PFSK-1 (cell line): ENCODE measurements around the gene LCN15.

Experiments
- POLR2AphosphoS5 ChIP-seq: IDR thresholded peaks from 2 replicates; pipeline ENCODE4 v1.6.1; 2012; ENCODE audit warnings: low read depth, mild to moderate bottlenecking, control low read depth, low read length, moderate library complexity
- SIN3A ChIP-seq: IDR thresholded peaks from 2 replicates; pipeline ENCODE4 v1.6.1; 2012; ENCODE audit warnings: mild to moderate bottlenecking, low read length, moderate library complexity, borderline replicate concordance; ENCODE audit not compliant: insufficient read depth
- TAF1 ChIP-seq: IDR thresholded peaks from 2 replicates; pipeline ENCODE4 v1.6.1; 2012; ENCODE audit warnings: low read length, control low read depth, borderline replicate concordance; ENCODE audit not compliant: insufficient read depth
- TF ChIP-seq, protein P1 (sequence below), 2 experiments: IDR thresholded peaks; 2 replicates each; pipeline versions ENCODE4 v1.6.1 to v1.8.0; 2011 to 2012; ENCODE audit warnings: low read depth in 2 of 2, low read length in 2 of 2, control low read depth in 1 of 2, inconsistent platforms in 1 of 2, mild to moderate bottlenecking in 1 of 2, moderate library complexity in 1 of 2; ENCODE audit not compliant: insufficient read depth in 1 of 2

DNA sequence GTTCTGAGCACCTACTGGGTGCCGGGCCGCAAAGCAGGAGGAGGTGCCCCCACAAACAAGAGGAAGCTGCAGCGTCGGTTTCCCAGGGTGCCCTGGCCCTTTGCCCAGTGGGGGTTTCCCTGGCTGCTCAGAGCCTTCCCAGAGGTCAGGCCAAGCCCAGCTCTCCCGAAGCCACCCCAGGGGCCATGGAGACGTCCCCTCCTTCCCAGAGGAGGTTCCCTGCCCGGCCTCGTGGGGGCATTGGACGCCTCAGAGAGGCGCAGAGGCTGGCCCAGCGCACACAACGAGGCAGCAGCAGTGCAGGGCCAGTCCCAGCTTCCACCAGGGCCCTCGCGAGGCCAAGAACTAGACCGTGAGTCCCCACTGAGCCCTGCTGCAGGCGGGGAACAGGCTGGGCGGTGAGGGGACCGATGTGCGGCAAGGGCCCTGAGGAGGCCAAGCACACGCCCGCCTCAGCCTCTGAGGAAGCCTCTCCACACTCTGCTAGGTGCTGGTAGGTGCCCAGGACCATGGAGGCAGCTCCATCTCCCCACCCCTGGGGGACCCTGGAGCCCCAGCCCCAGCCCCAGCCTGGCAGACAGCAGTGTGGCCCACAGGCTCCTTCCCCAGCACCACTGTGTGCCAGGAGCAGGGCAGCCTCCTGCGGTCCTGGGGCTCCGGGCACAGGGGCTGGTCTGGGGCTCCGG lies 45.0 kb downstream of the LCN15 start:
- TF ChIP-seq, protein P1, sequence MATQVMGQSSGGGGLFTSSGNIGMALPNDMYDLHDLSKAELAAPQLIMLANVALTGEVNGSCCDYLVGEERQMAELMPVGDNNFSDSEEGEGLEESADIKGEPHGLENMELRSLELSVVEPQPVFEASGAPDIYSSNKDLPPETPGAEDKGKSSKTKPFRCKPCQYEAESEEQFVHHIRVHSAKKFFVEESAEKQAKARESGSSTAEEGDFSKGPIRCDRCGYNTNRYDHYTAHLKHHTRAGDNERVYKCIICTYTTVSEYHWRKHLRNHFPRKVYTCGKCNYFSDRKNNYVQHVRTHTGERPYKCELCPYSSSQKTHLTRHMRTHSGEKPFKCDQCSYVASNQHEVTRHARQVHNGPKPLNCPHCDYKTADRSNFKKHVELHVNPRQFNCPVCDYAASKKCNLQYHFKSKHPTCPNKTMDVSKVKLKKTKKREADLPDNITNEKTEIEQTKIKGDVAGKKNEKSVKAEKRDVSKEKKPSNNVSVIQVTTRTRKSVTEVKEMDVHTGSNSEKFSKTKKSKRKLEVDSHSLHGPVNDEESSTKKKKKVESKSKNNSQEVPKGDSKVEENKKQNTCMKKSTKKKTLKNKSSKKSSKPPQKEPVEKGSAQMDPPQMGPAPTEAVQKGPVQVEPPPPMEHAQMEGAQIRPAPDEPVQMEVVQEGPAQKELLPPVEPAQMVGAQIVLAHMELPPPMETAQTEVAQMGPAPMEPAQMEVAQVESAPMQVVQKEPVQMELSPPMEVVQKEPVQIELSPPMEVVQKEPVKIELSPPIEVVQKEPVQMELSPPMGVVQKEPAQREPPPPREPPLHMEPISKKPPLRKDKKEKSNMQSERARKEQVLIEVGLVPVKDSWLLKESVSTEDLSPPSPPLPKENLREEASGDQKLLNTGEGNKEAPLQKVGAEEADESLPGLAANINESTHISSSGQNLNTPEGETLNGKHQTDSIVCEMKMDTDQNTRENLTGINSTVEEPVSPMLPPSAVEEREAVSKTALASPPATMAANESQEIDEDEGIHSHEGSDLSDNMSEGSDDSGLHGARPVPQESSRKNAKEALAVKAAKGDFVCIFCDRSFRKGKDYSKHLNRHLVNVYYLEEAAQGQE (IDR thresholded peaks at IDR 0.05; ENCODE audit: insufficient read depth in 1 of 2, low read depth in 2 of 2, low read length in 2 of 2): no peak
- TF ChIP-seq TAF1 (no peak), SIN3A (no peak), POLR2AphosphoS5 (no peak)
